HG02973 (cell line): ENCODE results near the gene TTC1.
"Not testable (repeated sequence)": the region's sequence is repeated elsewhere in the genome, so short reads cannot be mapped to it uniquely, and the experiment has no call there.

Experiments
- ATAC-seq: cut with Tn5 transposase; IDR thresholded peaks from one replicate; pipeline ENCODE4 v1.9.1; 2021; ENCODE audit warnings: moderate library complexity; ENCODE audit not compliant: unreplicated experiment

Gene TTC1

DNA sequence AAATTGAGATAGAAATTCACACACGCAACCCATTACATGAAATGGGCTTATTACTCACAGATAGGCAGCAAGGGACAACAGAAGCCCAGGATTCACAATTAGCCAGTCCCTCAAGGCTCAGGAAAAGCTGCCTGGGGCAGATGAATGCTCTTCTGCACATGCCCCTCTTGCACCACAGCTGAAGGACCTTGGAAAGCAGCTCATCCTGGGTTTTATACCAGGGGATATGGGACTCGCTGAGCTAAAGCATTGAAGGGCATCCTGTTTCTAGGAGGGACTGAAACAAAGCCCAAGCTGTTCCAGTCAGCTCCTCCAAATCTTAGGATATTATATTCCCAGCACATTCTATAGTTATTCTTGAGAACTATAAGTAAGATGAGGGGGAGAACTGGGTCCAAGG, 15.7 kb upstream of the TTC1 start:
- ATAC-seq: no peak

DNA sequence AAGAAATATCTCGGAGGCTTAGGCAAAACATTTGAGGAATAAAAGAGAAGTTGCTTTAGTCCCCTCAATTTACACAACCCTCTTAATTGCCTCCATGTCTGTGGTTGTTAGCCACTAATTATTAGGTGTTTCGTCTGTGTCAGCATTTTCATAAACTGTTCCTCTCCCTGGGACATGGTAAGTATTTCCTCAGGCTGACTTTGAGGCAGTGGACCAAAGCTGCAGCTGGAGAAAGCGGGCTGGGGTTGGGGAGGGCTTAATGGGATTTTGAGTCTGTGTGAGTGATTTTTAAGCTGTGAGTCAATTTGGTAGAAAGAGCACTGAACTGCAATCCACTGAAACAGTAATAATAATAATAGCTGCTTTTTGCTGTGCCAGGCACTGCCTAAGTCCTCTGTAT, 13.0 kb upstream of the TTC1 start:
- no peak for ATAC-seq

DNA sequence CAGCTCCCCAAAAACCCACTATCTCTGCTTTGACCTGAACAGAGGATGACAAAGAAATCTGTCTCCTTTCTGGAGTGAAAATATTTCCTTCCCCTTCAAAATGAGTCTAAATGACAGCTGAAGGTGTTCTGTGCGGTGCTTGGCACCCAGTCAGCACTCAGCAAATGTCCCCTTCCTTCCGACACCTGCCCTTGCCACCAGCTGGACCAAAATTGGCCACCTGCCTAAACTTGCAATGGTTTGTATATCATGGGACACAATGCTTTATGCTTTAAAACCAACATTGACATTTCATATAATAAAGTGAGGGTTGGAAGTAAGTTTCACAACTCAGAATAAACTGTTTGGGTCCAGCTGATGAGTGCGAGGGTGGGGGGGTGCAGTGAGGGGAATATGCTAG, 7.5 kb upstream of the TTC1 start:
- no peak for ATAC-seq

DNA sequence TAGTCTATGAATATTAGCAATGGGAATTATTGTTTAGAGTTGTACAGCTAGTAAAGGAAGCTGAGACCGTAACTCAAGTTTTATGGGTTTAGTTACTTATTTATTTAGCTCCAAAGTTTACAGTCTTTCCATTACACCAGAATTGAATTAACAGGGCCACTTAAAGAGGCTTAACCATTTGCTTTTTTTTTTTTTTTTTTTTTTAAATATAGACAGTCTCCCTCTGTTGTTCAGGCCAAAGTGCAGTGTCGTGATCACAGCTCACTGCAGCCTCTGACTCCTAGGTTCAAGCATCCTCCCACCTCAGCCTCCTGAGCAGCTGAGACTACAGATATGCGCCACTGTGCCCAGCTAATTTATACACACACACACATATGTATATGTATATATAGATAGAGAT, 1.4 kb upstream of the TTC1 start:
- no peak for ATAC-seq

DNA sequence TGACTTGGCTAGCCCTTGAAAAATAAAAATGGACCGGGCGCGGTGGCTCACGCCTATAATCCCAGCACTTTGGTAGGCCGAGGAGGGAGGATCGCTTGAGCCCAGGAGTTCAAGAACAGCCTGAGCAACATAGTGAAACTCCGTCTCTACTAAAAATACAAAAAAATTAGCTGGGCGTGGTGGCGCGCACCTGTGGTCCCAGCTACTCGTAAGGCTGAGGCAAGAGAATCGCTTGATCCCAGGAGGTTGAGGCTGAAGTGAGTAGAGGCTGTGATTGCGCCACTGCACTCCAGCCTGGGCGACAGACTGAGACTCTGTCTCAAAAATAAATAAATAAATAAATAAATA, 436 bp upstream of the TTC1 start:
- ATAC-seq: peak; percentile 6

DNA sequence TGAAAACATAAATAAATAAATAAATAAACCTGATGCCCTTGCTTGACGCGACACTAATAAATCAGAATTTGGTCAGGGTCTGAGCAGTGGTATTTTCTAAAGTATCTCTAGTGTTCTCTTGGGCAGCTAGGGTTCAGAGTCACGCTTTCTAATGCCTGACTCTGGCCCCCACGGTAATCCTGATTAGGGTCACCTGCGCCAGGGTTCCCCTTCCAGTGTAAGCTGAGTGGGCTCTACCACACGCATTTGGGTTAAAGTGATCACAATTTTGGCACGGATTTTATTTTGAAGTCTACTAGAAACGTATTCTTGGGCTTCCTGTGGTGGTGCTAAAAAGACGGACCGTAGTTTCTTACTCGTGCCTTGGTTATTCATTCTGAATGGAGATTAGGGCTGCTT, 651 bp downstream of the TTC1 start:
- ATAC-seq: no peak

DNA sequence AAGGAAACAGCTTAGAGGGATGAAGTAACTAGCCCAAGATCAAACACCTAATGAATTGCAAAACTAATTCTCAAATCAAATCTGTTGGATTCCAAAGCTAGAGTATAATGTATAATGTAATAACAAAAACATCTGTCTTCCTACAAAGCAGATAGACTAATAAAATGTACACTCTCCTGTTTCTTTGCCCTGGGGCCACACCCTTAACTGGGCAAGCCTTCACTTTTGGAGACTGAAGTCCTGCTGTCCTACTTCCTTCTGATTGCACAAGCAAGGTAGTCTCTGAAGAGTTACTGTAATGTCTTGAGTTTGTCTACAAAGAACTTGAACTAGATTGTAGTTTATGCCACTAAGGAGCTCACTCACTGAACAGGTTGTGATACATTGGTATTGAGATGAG, 2.5 kb downstream of the TTC1 start:
- no peak for ATAC-seq

DNA sequence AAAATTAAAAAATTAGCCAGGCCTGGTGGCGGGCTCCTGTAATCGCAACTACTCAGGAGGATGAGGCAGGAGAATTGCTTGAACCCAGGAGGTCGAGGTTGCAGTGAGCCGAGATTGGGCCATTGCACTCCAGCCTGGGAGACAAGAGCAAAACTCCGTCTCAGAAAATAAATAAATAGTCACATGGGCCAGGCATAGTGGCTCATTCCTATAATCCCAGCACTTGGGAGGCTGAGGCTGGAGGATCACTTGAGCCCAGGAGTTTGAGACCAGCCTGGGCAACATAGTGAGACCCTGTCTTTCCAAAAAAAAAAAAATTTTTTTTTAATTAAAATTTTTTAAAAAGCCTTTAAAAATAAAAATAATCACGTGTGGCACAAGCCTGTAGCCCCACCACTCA, 5.3 kb downstream of the TTC1 start:
- not testable (repeated sequence) for ATAC-seq

DNA sequence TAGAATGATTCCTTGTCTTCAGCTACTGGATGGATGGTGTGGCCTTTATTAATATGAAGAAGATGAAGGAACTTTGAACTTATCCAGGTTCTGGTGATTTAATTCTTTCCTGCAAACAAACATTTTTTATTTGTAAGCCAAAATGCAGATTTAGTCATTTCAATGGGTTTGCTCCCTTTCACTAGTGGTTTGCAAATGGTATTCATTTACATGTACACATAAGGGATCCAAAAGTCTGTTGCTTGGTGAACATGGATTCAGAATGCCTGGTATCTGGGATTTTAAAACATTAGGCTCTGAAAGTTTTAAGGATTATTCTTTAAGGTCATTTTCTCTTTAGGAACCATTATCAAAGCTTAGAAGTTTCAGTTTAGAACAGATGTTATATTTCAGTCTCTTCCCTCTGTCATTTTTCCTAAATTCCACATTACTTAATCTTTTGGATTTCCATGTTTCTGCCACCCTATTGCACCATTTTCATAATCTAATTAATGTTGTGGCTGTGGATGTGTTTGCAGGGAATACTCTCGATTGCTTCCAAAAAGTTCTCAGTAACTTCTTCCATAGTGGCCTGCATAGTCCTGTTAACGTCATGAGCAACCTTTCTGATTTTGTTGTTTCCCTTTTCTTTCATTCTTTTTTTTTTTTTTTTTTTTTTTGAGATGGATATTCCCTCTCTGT, 10.1 kb downstream of the TTC1 start:
- no peak for ATAC-seq

DNA sequence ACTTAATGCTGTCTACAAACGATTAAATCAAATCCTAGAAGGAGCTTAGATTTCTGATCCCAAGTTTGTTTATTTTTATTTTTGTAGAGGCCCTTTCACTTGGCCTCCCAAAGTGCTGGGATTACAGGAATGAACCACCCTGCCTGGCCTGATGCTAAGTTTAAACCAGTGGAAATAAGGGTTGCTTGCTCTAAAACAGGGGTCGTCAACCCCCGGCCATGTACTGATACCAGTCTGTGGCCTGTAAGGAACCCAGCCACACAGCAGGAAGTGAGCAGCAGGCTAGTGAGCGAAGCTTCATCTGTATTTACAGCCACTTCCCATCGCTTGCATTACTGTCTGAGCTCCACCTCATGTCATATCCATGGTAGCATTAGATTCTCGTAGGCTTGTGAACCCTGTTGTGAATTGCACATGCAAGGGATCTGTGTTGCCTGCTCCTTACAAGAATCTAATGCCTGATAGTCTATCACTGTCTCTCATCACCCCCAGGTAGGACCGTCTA, 11.4 kb downstream of the TTC1 start:
- no peak for ATAC-seq

DNA sequence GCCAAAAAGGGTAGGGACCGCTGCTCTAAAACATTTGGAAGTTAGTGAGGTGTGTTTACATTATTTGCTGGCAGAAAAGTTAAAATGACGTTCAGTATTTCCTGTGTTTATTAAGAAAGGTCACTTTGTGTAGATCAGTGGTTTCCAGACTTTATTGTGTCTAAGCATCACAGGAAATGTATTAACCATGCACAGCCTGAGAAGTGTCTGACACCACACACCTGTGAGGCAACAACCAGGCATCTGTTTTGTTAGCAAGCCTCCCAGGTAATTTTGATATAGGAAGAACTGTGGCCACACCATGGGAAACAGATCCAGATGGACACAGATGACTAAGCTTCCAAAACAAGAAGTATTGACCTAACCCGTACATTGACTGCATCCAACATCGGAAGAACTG, 12.0 kb downstream of the TTC1 start:
- ATAC-seq: no peak

DNA sequence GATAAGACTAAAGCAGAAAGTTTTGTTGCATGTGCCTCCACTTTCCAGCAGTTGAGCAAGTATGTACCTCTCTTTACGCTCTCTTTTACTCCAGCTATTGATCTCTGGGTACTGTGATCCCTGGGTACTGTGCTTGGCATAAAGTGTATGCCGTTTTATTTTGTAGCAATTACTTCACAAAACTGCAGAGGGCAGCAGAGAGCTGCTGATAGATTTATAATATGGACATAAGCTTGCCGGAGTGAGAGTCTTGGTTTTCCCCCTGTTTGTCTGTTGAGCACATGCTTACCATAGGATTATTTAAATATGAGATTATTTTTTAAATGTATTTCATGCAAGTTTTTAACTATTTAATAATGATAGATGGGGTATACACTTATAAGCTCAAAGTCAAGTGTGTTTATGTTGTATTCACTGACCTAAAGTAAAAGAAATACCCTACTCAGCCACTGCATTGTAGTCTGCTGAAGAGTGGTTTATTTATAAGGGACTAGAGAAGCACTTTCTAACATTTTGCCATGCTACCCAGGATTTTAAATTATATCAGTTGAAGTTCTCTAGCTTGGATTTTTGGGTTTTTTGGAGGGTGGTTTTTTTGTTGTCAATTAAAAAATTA, 13.0 kb downstream of the TTC1 start:
- ATAC-seq: peak; percentile 90

DNA sequence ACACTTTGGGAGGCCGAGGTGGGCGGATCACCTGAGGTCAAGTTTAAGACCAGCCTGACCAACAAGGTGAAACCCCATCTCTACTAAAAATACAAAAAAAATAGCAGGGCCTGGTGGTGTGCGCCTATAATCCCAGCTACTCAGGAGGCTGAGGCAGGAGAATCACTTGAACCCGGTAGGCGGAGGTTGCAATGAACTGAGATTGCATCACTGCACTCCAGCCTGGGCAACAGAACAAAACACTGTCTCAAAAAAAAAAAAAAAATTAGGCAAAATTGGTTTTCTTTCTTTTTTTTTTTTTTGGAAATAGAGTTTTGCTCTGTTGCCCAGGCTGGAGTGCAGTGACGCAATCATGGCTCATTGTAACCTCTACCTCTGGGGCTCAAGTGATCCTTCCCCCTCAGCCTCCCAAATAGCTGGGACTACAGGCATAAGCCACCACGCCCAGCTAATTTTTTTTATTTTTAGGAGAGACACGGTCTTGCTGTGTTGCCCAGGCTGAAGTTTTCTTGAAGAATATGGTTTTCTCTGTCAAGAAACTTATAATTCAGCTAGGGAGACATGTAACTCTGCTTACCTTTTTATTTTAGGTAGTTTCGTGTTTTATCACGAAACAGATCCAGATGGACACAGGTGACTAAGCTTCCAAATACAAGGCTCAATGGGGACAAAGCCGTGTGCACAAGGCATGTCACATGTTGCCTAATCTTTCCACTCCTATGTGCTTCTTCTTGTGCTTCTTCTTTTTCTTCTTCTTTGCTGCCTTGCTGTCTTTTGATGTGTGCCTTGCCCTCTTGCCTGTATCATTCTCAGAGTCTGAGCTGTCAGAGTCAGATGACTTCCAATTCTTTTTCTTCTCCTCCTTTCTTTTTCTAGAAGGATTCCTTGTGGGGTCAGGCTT, 14.3 kb downstream of the TTC1 start:
- ATAC-seq: no peak

DNA sequence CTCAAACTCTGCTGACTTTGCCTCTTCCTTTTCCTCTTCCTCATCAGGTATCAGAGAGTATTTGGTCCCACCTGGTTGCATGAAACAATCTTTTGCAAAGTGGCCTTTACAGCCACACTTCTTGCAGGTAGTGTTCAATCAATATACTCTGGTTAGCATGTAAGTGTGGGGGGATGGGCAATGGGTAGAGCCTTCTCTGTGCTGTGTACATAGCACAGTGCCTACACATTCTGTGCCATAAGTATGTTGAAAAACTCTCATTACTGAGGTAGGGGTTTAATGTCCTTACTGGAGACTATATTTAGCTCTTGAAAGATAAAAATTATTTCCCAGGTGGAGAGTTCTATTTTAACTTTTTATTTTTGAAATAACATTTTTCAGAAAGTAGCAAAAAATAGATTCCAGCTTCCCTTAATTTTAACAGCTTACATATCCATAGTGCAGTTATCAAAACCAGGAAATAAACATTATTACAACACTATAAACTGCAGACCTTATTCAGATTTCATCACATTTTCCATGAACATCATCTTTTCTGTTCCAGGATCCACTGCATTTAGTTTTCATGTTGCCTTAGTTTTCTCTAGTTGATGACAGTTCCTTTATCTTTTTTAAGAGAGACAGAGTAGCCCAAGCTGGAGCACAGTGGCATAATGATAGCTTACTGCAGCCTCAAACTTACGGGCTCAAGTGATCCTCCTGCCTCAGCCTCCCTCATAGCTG, 15.1 kb downstream of the TTC1 start:
- ATAC-seq: no peak

DNA sequence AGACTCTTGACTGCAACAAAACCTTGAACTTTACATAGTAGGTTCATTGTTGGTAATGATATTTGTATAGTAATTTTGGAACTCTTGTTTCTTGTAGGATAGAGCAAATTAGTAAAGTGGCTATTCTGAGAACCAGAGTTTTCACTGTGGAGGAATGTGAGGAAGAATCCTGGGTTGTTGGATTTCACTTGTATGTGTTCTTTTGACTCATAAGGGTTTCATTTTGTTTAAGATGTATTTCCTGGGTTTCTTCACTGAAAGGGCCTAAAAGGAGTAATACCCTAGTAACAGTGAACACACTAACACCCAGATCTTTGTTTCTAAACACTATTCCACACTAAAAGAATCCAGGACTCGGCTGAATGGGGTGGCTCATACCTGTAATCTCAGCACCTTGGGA, 20.1 kb downstream of the TTC1 start:
- ATAC-seq: no peak

DNA sequence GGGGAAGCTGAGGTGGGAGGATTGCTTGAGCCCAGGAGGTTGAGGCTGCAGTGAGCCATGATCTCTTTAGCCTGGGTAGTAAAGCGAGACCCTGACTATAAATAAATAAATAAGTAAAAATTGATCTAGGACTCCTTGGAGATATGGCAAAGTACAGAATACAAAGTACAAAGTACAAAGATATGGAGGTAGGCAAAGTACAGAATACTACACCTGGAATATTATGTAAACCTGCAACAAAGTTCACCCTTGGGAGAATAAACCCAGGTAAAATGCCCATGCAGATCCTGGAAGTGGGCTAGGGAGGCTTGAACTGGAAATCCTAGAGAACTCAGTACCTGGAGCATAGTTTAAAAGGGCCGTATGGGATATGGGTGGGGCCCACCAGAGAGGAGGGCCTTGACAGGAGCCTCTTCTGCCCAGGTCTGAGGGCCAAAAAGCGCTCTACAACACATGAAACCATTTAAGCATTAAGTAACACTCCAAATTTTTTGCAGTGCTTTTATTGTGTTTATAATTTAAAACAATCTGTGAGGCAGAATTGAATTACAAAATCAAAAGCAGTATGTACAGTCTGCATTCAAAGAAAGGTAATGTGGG, 20.7 kb downstream of the TTC1 start:
- ATAC-seq: no peak

DNA sequence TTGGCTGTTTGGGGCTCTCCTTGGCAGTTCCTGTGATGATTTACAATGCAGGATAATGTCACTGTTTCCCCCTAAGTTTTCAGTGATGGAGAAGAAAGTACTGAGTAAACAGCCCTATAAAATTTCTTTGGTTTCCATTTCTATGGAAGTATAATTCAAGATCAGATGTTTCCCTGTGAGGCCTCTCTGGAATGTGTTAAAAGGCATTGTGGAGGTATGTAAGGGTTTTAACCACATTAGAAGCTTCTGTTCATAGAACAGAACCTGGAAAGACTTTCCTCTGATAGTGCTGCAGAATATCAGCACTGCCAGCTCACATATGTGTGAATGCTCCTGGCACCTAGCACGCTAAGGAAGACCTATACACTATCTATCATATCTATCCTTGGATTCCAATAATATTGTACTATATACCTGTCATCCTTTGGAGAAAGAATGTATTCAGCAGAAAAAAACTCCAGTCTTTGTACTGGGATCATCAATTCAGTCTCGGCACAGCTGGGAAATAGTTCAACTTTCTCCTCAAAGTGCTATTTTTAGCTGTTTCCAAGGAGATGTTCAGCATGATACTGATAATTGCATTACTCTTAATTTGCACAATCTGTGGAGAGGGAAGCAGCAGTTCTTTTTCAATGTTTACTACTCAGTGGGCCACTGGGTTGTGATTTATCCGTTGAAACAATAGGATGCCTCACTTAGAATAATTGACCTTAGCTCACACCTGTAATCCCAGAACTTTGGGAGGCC, 21.9 kb downstream of the TTC1 start:
- no peak for ATAC-seq

DNA sequence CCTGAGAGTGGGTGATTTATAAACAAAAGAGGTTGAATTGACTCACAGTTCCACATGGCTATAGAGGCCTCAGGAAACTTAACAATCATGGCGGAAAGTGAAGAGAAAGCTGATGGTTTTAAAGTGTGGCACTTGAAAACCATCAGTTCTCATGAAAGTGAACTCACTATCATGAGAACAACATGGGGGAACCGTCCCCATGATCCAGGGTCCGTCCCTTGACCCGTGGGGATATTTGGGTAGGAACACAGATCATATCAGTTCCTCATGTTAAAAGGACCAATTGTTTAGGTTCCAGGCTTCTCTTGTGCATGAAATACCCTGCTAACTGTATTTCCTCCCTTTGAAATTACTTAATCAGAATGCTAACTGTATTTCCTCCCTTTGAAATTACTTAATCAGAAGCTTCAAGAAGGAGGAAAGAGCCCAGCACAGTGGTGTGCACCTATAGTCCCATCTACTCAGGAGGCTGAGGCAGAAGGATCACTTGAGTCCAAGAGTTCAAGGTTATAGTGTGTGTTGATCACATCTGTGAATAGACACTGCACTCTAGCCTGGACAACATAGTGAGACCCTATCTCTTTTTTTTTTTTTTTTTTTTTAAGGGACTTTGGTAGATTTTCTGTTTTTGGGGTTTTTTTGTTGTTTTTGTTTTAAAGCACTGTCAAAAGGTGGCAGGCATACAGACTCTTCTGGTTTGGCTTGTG, 24.8 kb downstream of the TTC1 start:
- no peak for ATAC-seq

DNA sequence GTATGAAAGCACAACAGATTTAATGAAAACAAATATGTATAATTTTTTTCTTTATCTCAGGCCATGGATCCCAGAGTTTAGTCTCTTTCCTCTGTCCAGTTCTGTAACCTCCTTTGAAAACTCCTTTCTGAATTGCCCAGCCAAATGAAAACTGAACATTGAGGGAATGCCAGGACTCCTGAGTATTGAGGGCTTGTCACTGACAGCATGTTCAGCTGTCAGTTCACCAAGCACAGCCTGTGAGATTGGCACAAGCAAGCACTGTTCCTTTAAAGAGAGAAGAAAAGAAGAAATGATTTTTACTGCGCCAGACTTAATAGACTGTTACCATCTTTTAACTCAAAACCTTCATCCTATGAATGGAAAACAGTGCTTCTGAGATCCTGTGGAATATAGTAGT, 27.3 kb downstream of the TTC1 start:
- no peak for ATAC-seq

DNA sequence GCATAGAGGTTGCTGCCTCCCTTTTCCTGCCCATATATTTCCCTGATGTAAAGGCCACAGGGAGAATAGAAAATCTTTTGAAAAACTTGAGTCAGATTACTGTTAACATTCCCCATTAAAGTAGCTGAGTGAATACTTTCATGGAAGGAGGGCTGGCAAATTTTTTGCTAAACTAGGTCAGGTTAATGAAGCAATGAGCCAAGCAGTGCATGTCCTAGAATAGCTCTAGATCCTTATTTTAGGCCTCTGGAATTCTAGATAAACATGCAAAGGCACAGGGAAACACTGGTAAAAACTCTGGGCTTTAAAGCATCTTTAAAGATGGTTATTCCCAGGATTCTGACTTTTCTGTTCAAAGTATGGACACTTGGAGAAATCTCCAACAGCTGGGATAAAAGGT, 27.9 kb downstream of the TTC1 start:
- ATAC-seq: no peak
